Lung (tissue), 13 donors: Measurements from ENCODE around the gene ANKRD11. TPM values are rescaled to one million over a fixed set of nuclear protein-coding genes. Genes with fewer than 3 reads are reported as not detected.

Experiments
- ATAC-seq: fragments of 200-7000 bp; cut with Tn5 transposase; one replicate; pipeline ENCODE4 v1.9.1; 2020; ENCODE audit warnings: moderate number of reproducible peaks; ENCODE audit not compliant: insufficient read depth, low FRiP score
- DNase-seq, 3 donors: peaks; one replicate each; pipeline ENCODE4 v3.0.0-alpha.2; 2013 to 2017
- H3K27ac ChIP-seq, 2 donors: one replicate each; pipeline ENCODE4 v1.5.1; 2013; ENCODE audit warnings: mild to moderate bottlenecking in 2 of 2, moderate library complexity in 2 of 2, control low read depth in 1 of 2, inconsistent platforms in 1 of 2, low read depth in 1 of 2, low read length in 1 of 2
- H3K27me3 ChIP-seq, 3 donors: one replicate each; pipeline ENCODE4 v1.5.1; 2013; ENCODE audit warnings: low read length in 2 of 3; ENCODE audit not compliant: control insufficient read depth in 3 of 3, insufficient read depth in 3 of 3
- H3K36me3 ChIP-seq, 4 donors: one replicate each; pipeline ENCODE4 v1.5.1; 2013; ENCODE audit warnings: low read length in 4 of 4, mild to moderate bottlenecking in 1 of 4, moderate library complexity in 1 of 4; ENCODE audit not compliant: control insufficient read depth in 4 of 4, insufficient read depth in 4 of 4
- H3K4me1 ChIP-seq, 5 donors: one replicate each; pipeline ENCODE4 v1.5.1; 2013; ENCODE audit warnings: low read length in 5 of 5, mild to moderate bottlenecking in 2 of 5, moderate library complexity in 1 of 5; ENCODE audit not compliant: control insufficient read depth in 5 of 5, insufficient read depth in 5 of 5
- H3K4me3 ChIP-seq: one replicate; pipeline ENCODE4 v1.5.1; 2013; ENCODE audit warnings: mild to moderate bottlenecking, control low read depth, moderate library complexity
- H3K9ac ChIP-seq, 2 donors: one replicate each; pipeline ENCODE4 v1.5.1; 2013; ENCODE audit warnings: low read length in 2 of 2, control low read depth in 1 of 2; ENCODE audit not compliant: insufficient read depth in 1 of 2
- H3K9me3 ChIP-seq, 4 donors: one replicate each; pipeline ENCODE4 v1.5.1; 2013; ENCODE audit warnings: low read length in 3 of 4, mild to moderate bottlenecking in 1 of 4, moderate library complexity in 1 of 4; ENCODE audit not compliant: control insufficient read depth in 4 of 4, insufficient read depth in 3 of 4
- CTCF ChIP-seq: IDR thresholded peaks from 2 replicates; pipeline ENCODE4 v1.5.1; 2012; ENCODE audit warnings: mild to moderate bottlenecking; ENCODE audit errors: control extremely low read depth, extremely low read depth
- WGBS, 2 donors: extraction: QIAGEN DNeasy Blood & Tissue Kit; methylation state at CpG; one replicate each; pipeline ENCODE4 v1.1.7; 2013; 5-methylcytosine and 5-hydroxymethylcytosine counted together
- polyA plus RNA-seq, 2 donors: library from polyadenylated mRNA; stranded (reverse); fragments of 200-250 nt; gene quantifications; one replicate each; pipeline ENCODE4 v1.2.1, GENCODE V29; 2013
- small RNA-seq: library from RNA; depleted of rRNA; stranded (forward); fragments of <200 nt; gene quantifications from one replicate; pipeline ENCODE3, GENCODE V24; 2014; ENCODE audit warnings: low replicate concordance
- total RNA-seq, 2 donors: library from RNA; depleted of rRNA in 1 of 2; stranded (reverse); fragments of >200 nt in 1 of 2; gene quantifications; one replicate each; pipeline ENCODE4 v1.2.1, GENCODE V29; 2014 to 2021
- donor health status: control.
- donor health status: control.
- donor health status: Bipolar disorder and iron deficiency.
- donor health status: healthy.
- donor health status: DM: yes; HTN: yes; CAD: no.

ANKRD11 gene
- total and polyA plus RNA-seq, 4 donors = 58.5 to 162 (median 89.5) TPM

DNA sequence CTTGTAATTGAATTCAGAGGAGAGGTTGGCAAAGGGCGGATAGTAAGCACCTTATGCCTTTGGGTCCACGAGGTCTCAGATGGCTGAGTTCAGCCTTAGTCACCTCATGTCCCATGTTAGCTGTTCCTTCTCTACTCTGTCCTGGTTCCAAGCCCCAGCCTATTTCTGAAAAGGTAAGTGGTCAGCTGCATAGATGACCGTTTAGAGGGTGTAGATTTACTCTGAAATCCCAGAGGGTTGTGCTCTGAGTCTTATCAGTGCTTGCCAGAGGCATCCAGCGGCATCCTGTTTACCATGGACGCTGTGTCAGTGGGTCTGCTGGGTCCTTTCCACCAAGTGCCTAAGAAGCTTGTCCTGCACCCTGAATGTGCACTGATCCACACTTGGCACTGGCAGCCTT lies 271.0 kb downstream of the ANKRD11 start:
- no peaks in the 10 kb centered on the region for H3K27me3 ChIP-seq
- WGBS, 2 donors = 66 to 76% methylated on average over 5 of the region's 5 CpGs
- H3K36me3 ChIP-seq = peaks cover 10 to 32% (median 17%) of the 10 kb centered on the region in 4 donors

More for the DNA sequence above, 271.0 kb downstream of the ANKRD11 start:
- DNase-seq = no peak
- no peak for ATAC-seq
- no peaks in the 10 kb centered on the region for H3K9me3 ChIP-seq
- no peak overlapping the region for H3K4me3 ChIP-seq
- H3K9ac ChIP-seq = no peak overlapping the region
- TF ChIP-seq CTCF = no peak
- H3K27ac ChIP-seq = no peak overlapping the region
- peaks cover 0 to 9% (median 0%) of the 10 kb centered on the region in 5 donors for H3K4me1 ChIP-seq

Small RNA genes within 50 kb of the gene (small RNA-seq; reads per million reads assigned to genes)
- not detected for gene RNU6-430P

Other genes with a start within 250 kb of the ANKRD11 start
- gene SPG7, start 17.8 kb upstream of the ANKRD11 start, total RNA-seq = 100 to 1,000 TPM; 101 to 114 TPM
- gene SPG7, start 17.8 kb upstream of the ANKRD11 start, polyA plus RNA-seq = 10 to 100 TPM; 59.0 to 89.4 TPM
- gene RPL13, start 70.1 kb upstream of the ANKRD11 start, total RNA-seq = 1,000 to 10,000 TPM; 1,905 to 2,186 TPM
- gene RPL13, start 70.1 kb upstream of the ANKRD11 start, polyA plus RNA-seq = 1,000 to 10,000 TPM; 5,901 to 7,821 TPM
- gene CPNE7, start 85.2 kb upstream of the ANKRD11 start, total RNA-seq = 1 to 10 TPM in 1 of 2 donors, under 1 TPM in 1; 0.65 to 2.2 TPM
- gene CPNE7, start 85.2 kb upstream of the ANKRD11 start, polyA plus RNA-seq = 1 to 10 TPM; 1.1 to 1.3 TPM
- gene DPEP1, start 123.1 kb upstream of the ANKRD11 start, total RNA-seq = 1 to 10 TPM; 1.3 to 8.9 TPM
- under 1 TPM; 0.26 to 0.65 TPM for gene DPEP1, start 123.1 kb upstream of the ANKRD11 start, polyA plus RNA-seq
- gene CHMP1A, start 167.1 kb upstream of the ANKRD11 start, total RNA-seq = 10 to 100 TPM; 77.0 to 98.4 TPM
- 10 to 100 TPM; 61.3 to 93.9 TPM for gene CHMP1A, start 167.1 kb upstream of the ANKRD11 start, polyA plus RNA-seq
- gene SPATA33, start 167.3 kb upstream of the ANKRD11 start, total RNA-seq = 10 to 100 TPM; 10.8 to 19.1 TPM
- gene SPATA33, start 167.3 kb upstream of the ANKRD11 start, polyA plus RNA-seq = 1 to 10 TPM; 5.4 to 6.9 TPM
- 10 to 100 TPM; 54.0 to 86.1 TPM for gene CDK10, start 196.1 kb upstream of the ANKRD11 start, total RNA-seq
- gene CDK10, start 196.1 kb upstream of the ANKRD11 start, polyA plus RNA-seq = 10 to 100 TPM; 52.0 to 92.7 TPM
- gene SPATA2L, start 211.1 kb upstream of the ANKRD11 start, total RNA-seq = 10 to 100 TPM in 1 of 2 donors, 1 to 10 TPM in 1; 6.9 to 17.3 TPM
- 10 to 100 TPM; 12.1 to 15.1 TPM for gene SPATA2L, start 211.1 kb upstream of the ANKRD11 start, polyA plus RNA-seq
- 10 to 100 TPM in 1 of 2 donors, 1 to 10 TPM in 1; 6.1 to 26.1 TPM for gene VPS9D1, start 230.3 kb upstream of the ANKRD11 start, total RNA-seq
- 10 to 100 TPM; 16.1 to 20.2 TPM for gene VPS9D1, start 230.3 kb upstream of the ANKRD11 start, polyA plus RNA-seq
- 10 to 100 TPM; 26.5 to 34.9 TPM for gene ZNF276, start 231.0 kb upstream of the ANKRD11 start, total RNA-seq
- gene ZNF276, start 231.0 kb upstream of the ANKRD11 start, polyA plus RNA-seq = 10 to 100 TPM; 21.8 to 23.6 TPM